IMR-90 (cell line): ENCODE measurements around the gene NDFIP2. TPM values are rescaled to one million over a fixed set of nuclear protein-coding genes. Genes with fewer than 3 reads are reported as not detected.

Experiments
- ATAC-seq: fragments of 200-7000 bp; cut with Tn5 transposase; 2 replicates; pipeline ENCODE4 v1.9.1; 2020; ENCODE audit warnings: low read depth, mild to moderate bottlenecking, moderate library complexity
- BruUV-seq: library from RNA; stranded (reverse); fragments of 400-500 nt; replicated peaks from 2 replicates; lab custom pipeline; 2021; lab: Mats Ljungman, UMichigan
- CTCF ChIA-PET: fragments of 300-600 bp; formaldehyde crosslinking; extraction: SDS; loops from one replicate; lab custom pipeline; 2021; ENCODE audit warnings: antibody characterized with exemption; lab: Yijun Ruan, JAX
- POLR2A ChIA-PET: fragments of 300-600 bp; sonication (Branson Sonifier 250); formaldehyde crosslinking; loops from one replicate; lab custom pipeline; 2022; ENCODE audit warnings: antibody characterized with exemption; ENCODE audit not compliant: unreplicated experiment; lab: Charles Lee
- DNase-seq: peaks from one replicate; pipeline ENCODE4 v3.0.0; 2013
- H2AFZ ChIP-seq: replicated peaks from 2 replicates; pipeline ENCODE3; 2013; ENCODE audit warnings: low read length, mild to moderate bottlenecking; ENCODE audit not compliant: poor library complexity
- H2AK5ac ChIP-seq: 2 replicates; pipeline ENCODE4 v1.6.1; 2013; ENCODE audit warnings: low read depth, low read length, inconsistent platforms
- H2AK9ac ChIP-seq: replicated peaks from 2 replicates; pipeline ENCODE3; 2013; ENCODE audit warnings: mild to moderate bottlenecking, low read depth, low read length, moderate library complexity; ENCODE audit not compliant: poor library complexity
- H2BK120ac ChIP-seq: 2 replicates; pipeline ENCODE4 v1.6.1; 2013; ENCODE audit warnings: low read depth, low read length, inconsistent platforms
- H2BK15ac ChIP-seq: 3 replicates; pipeline ENCODE4 v1.6.1; 2013; ENCODE audit warnings: low read depth, low read length, inconsistent platforms
- H2BK20ac ChIP-seq: 2 replicates; pipeline ENCODE4 v1.6.1; 2013; ENCODE audit warnings: low read depth, mild to moderate bottlenecking, inconsistent platforms, low read length, moderate library complexity
- H2BK5ac ChIP-seq: 2 replicates; pipeline ENCODE4 v1.6.1; 2013; ENCODE audit warnings: mild to moderate bottlenecking, low read depth, low read length, inconsistent platforms; ENCODE audit not compliant: poor library complexity, severe bottlenecking
- H3K14ac ChIP-seq: replicated peaks from 2 replicates; pipeline ENCODE4 v1.6.1; 2013; ENCODE audit warnings: low read depth, low read length, inconsistent platforms
- H3K18ac ChIP-seq: 2 replicates; pipeline ENCODE4 v1.6.1; 2013; ENCODE audit warnings: low read depth, low read length, control low read depth
- H3K23ac ChIP-seq: 2 replicates; pipeline ENCODE4 v1.6.1; 2013; ENCODE audit warnings: low read depth, low read length, inconsistent platforms
- H3K27ac ChIP-seq: 2 replicates; pipeline ENCODE4 v1.5.1; 2013; ENCODE audit warnings: mild to moderate bottlenecking, control low read depth, low read length; ENCODE audit not compliant: insufficient read depth
- H3K27me3 ChIP-seq: 2 replicates; pipeline ENCODE4 v1.6.1; 2013; ENCODE audit warnings: low read length; ENCODE audit not compliant: control insufficient read depth, insufficient read depth
- H3K36me3 ChIP-seq: 2 replicates; pipeline ENCODE4 v1.6.1; 2013; ENCODE audit warnings: low read length, mixed read lengths; ENCODE audit not compliant: control insufficient read depth, insufficient read depth
- H3K4ac ChIP-seq: 2 replicates; pipeline ENCODE4 v1.6.1; 2013; ENCODE audit warnings: low read depth, low read length, inconsistent platforms
- H3K4me1 ChIP-seq: 2 replicates; pipeline ENCODE4 v1.6.1; 2013; ENCODE audit warnings: low read length, mixed read lengths; ENCODE audit not compliant: control insufficient read depth, insufficient read depth
- H3K4me2 ChIP-seq: 2 replicates; pipeline ENCODE4 v1.6.1; 2013; ENCODE audit warnings: low read depth, mild to moderate bottlenecking, control low read depth, low read length, moderate library complexity
- H3K4me3 ChIP-seq: 2 replicates; pipeline ENCODE4 v1.5.1; 2013; ENCODE audit warnings: low read depth, mild to moderate bottlenecking, control low read depth, low read length, moderate library complexity; ENCODE audit not compliant: insufficient read depth
- H3K56ac ChIP-seq: 2 replicates; pipeline ENCODE4 v1.6.1; 2013; ENCODE audit warnings: low read length, inconsistent platforms; ENCODE audit not compliant: insufficient read depth; ENCODE audit errors: extremely low read depth
- H3K79me1 ChIP-seq, 2 experiments: 2 replicates each; pipeline ENCODE4 v1.6.1; 2013; ENCODE audit warnings: low read length in 2 of 2, inconsistent platforms in 1 of 2, low read depth in 1 of 2
- H3K9ac ChIP-seq: 2 replicates; pipeline ENCODE4 v1.6.1; 2013; ENCODE audit warnings: low read depth, low read length, control low read depth
- H3K9me1 ChIP-seq: 2 replicates; pipeline ENCODE4 v1.6.1; 2013; ENCODE audit warnings: low read length, inconsistent platforms; ENCODE audit not compliant: insufficient read depth
- H3K9me3 ChIP-seq: 2 replicates; pipeline ENCODE4 v1.6.1; 2013; ENCODE audit warnings: low read length; ENCODE audit not compliant: control insufficient read depth, insufficient read depth
- H4K20me1 ChIP-seq: 2 replicates; pipeline ENCODE4 v1.6.1; 2013; ENCODE audit warnings: low read length, inconsistent platforms; ENCODE audit not compliant: insufficient read depth
- H4K5ac ChIP-seq: 2 replicates; pipeline ENCODE4 v1.6.1; 2013; ENCODE audit warnings: mild to moderate bottlenecking, low read depth, low read length, control low read depth
- H4K8ac ChIP-seq, 2 experiments: 2 replicates each; pipeline ENCODE4 v1.6.1; 2013; ENCODE audit warnings: low read depth in 2 of 2, low read length in 2 of 2, control low read depth in 1 of 2, inconsistent platforms in 1 of 2
- H4K91ac ChIP-seq: 2 replicates; pipeline ENCODE4 v1.6.1; 2013; ENCODE audit warnings: low read depth, low read length, inconsistent platforms; ENCODE audit not compliant: insufficient read depth
- CHD1 ChIP-seq: IDR thresholded peaks from 2 replicates; pipeline ENCODE4 v1.6.1; 2012; ENCODE audit warnings: low read depth, low read length, improper control_type of control experiment
- FOS ChIP-seq: fragments of 150-350 bp; IDR thresholded peaks from 2 replicates; pipeline ENCODE4 v1.6.1; 2016; ENCODE audit warnings: low read depth, low read length
- MAFK ChIP-seq: IDR thresholded peaks from 2 replicates; pipeline ENCODE4 v1.6.1; 2012; ENCODE audit warnings: low read depth, low read length, improper control_type of control experiment
- POLR2A ChIP-seq: IDR thresholded peaks from 2 replicates; pipeline ENCODE4 v1.6.1; 2012; ENCODE audit warnings: mild to moderate bottlenecking, low read depth, low read length
- RAD21 ChIP-seq: IDR thresholded peaks from 2 replicates; pipeline ENCODE4 v1.6.1; 2012; ENCODE audit warnings: low read length, improper control_type of control experiment
- WGBS, 2 experiments: methylation state at CpG; one replicate each; pipeline versions ENCODE4 v1.1.5 to v1.1.7; 2013; ENCODE audit warnings: missing lambda C conversion rate in 2 of 2; ENCODE audit not compliant: insufficient read length in 1 of 2; ENCODE audit errors: extremely low coverage in 2 of 2; 5-methylcytosine and 5-hydroxymethylcytosine counted together
- dilution Hi-C: fragments of 300-500 bp; cut with HindIII; formaldehyde crosslinking; loops from one replicate; pipeline ENCODE4 v1.14.3; 2018; ENCODE audit warnings: low sequenced_read_pairs; ENCODE audit not compliant: unreplicated experiment
- in situ Hi-C: fragments of 300-500 bp; cut with MboI; formaldehyde crosslinking; loops from 3 replicates; pipeline ENCODE4 v1.14.3; 2019; ENCODE audit warnings: low sequenced_read_pairs, inconsistent platforms, mixed read lengths
- intact Hi-C: fragments of 100-400 bp; cut with micrococcal nuclease; formaldehyde crosslinking; loops from 2 replicates; pipeline ENCODE4 v1.10.0; 2022
- polyA plus RNA-seq, 3 experiments: library from polyadenylated mRNA; depleted of rRNA; stranded (reverse); fragments of >200 nt; gene quantifications; 2 replicates each; pipeline ENCODE4 v1.2.3, GENCODE V29; 2012; ENCODE audit warnings: low replicate concordance in 1 of 3
- total RNA-seq: library from RNA; depleted of rRNA; stranded (reverse); fragments of >200 nt; gene quantifications from 2 replicates; pipeline ENCODE4 v1.2.3, GENCODE V29; 2012

NDFIP2 gene
- total and polyA plus RNA-seq, 2 of the 4 experiments (the other 2 are of a cell fraction): 23.8 to 25.8 TPM

- no peak for ATAC-seq
- dilution Hi-C loops: loop anchor here (25.0 kb wide), 1 partner anchor 93 kb away; no protein-coding TSS in a partner anchor
These were observed 48.9 kb downstream of the NDFIP2 start for GRCh38 chr13:79529817-79530216.

More at GRCh38 chr13:79529817-79530216, 48.9 kb downstream of the NDFIP2 start:
- Histone ChIP-seq H3K27me3 (no peaks in the 10 kb centered on the region), H3K4ac (no peak overlapping the region), H2AK5ac (no peak overlapping the region), H3K18ac (no peak overlapping the region), H2AK9ac (no peak overlapping the region), H3K4me2 (no peak overlapping the region), H3K56ac (no peak overlapping the region), H3K14ac (no peak overlapping the region), H2BK20ac (no peak overlapping the region), H3K4me1 (peaks cover 6% of the 10 kb centered on the region; the same call in 1 of the 2 replicates), H3K9me3 (no peaks in the 10 kb centered on the region), H3K9me1 (0 out of 2 replicates have a peak, but pooled peaks cover 9% of the 10 kb centered on the region), H4K91ac (no peak overlapping the region), H4K20me1 (no peaks in the 10 kb centered on the region), H2BK120ac (no peak overlapping the region), H2BK5ac (no peak overlapping the region), H2BK15ac (no peak overlapping the region), H2AFZ (no peak overlapping the region), H3K4me3 (no peak overlapping the region), H3K79me1 (peaks cover 13 to 19% of the 10 kb centered on the region in 2 experiments; a peak in 3 of 4 replicates), H3K23ac (no peak overlapping the region), H3K9ac (no peak overlapping the region), H4K8ac (no peak overlapping the region), H3K36me3 (no peaks in the 10 kb centered on the region; the same call in 1 of the 2 replicates), H3K27ac (no peak overlapping the region), H4K5ac (no peak overlapping the region)
- DNase-seq: no peak
- POLR2A ChIA-PET: interaction anchor here (0.7 kb wide), 1 partner anchor 70 kb away, joined by 5 read pairs; no protein-coding TSS in a partner anchor
- in situ Hi-C loops: no loop called here
- no peak for TF ChIP-seq POLR2A
- no peak for TF ChIP-seq RAD21
- TF ChIP-seq CHD1: no peak
- TF ChIP-seq MAFK: no peak
- TF ChIP-seq FOS: no peak
- intact Hi-C loops: loop anchor here (5.0 kb wide), 1 partner anchor 48 kb away; the partner anchor contains the start of gene NDFIP2
- no TSS peak for BruUV-seq
- CTCF ChIA-PET: no interaction called here
- no CpG with 5 or more reads among the region's 4 CpGs for WGBS, 2 experiments
